GM23248 (cell line): ENCODE measurements around the gene HMGN3.

Experiments
- EZH2 ChIP-seq: fragments of 200-600 bp; sonication (generic); IDR thresholded peaks from 2 replicates; pipeline ENCODE4 v1.6.1; 2018; ENCODE audit warnings: antibody characterized with exemption, mild to moderate bottlenecking; ENCODE audit not compliant: insufficient read depth, poor library complexity, severe bottlenecking
- EZH2phosphoT487 ChIP-seq: fragments of 200-600 bp; sonication (generic); IDR thresholded peaks from 2 replicates; pipeline ENCODE4 v1.6.1; 2018; ENCODE audit warnings: antibody characterized with exemption, moderate library complexity, mild to moderate bottlenecking, low read depth; ENCODE audit not compliant: insufficient read depth

GRCh38 chr6:79238919-79239318 is 4.4 kb upstream of the HMGN3 start:
- no peak for TF ChIP-seq EZH2phosphoT487
- TF ChIP-seq EZH2, result no peak
